Ovary (tissue), 3 donors: ENCODE results near the gene NOL9.

Experiments used
- CTCF ChIP-seq, 3 donors: fragments of 450-650 bp in 2 of 3; fragments of 200-600 bp in 1 of 3; IDR thresholded peaks; one replicate each; pipeline versions ENCODE4 v1.5.1 to v1.8.0; 2016 to 2022; ENCODE audit warnings: antibody characterized with exemption in 3 of 3, mild to moderate bottlenecking in 1 of 3
- POLR2A ChIP-seq: fragments of 450-650 bp; IDR thresholded peaks from one replicate; pipeline ENCODE4 v1.6.1; 2017; ENCODE audit warnings: antibody characterized with exemption, mild to moderate bottlenecking, moderate library complexity
- donor health status: DM: no; HTN: no; CAD: no.

- TF ChIP-seq CTCF (IDR thresholded peaks at IDR 0.05): no peak
- TF ChIP-seq POLR2A: no peak
Measured at GRCh38 chr1:6582370-6582769, 28.1 kb upstream of the NOL9 start.
